Uterus (tissue), 2 donors: ENCODE measurements around the gene LKAAEAR1.

Experiments
- CTCF ChIP-seq, 4 experiments: fragments of 200-600 bp in 2 of 4; fragments of 450-650 bp in 2 of 4; sonication (generic) in 2 of 4; IDR thresholded peaks; one replicate each; pipeline ENCODE4 v1.5.1; 2016 to 2019; ENCODE audit warnings: antibody characterized with exemption in 4 of 4, mild to moderate bottlenecking in 2 of 4, moderate library complexity in 1 of 4
- POLR2A ChIP-seq, 2 donors: fragments of 450-650 bp; IDR thresholded peaks; one replicate each; pipeline ENCODE4 v1.6.1; 2016; ENCODE audit warnings: antibody characterized with exemption in 2 of 2, mild to moderate bottlenecking in 1 of 2, moderate library complexity in 1 of 2

- TF ChIP-seq CTCF (IDR thresholded peaks at IDR 0.05) = no peak
- no peak for TF ChIP-seq POLR2A (IDR thresholded peaks at IDR 0.05)
Observed at GRCh38 chr20:64111841-64112641, 27.8 kb upstream of the LKAAEAR1 start.
